ENCODE measurements around the gene ADAMTS7. TPM values are rescaled to one million over a fixed set of nuclear protein-coding genes. Genes with fewer than 3 reads are reported as not detected.

ADAMTS7 gene
- total RNA-seq, 1 donor from 2014 or later = 51.9 TPM

GRCh38 chr15:78822514-78822913, 11.2 kb upstream of the ADAMTS7 start:
- Mint-ChIP-seq H3K4me1 (ENCODE audit: unreplicated experiment) (peaks cover 4% of the 10 kb centered on the region), H3K27me3 (no peaks in the 10 kb centered on the region), H3K36me3 (no peaks in the 10 kb centered on the region), H3K27ac (no peak overlapping the region), H3K9me3 (no peaks in the 10 kb centered on the region), H3K4me3 (no peak overlapping the region)
- TF ChIP-seq CTCF (conservative IDR thresholded peaks at IDR 0.05) = no peak
- DNase-seq (ENCODE audit: extremely low spot score, unreplicated experiment) = no peak

DNA sequence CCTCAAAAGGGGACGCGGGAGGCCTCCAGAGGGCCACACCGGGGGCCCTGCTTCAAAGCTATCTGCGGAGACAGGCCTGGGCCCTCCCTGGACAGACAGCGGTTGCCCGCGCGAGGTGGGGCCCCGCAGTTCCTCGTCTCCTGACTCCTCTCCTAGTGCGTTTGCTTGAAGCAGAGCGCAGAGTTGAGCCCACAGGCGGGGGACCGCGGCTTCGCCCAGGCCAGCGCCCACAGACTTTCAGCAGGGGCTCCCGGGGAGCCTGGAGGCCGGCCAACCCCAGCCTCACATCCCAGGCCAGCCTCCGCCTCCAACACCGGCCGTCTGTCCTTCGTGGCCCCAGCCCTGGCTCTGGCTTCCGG, 540 bp upstream of the ADAMTS7 start:
- no peaks in the 10 kb centered on the region for H3K9me3 Mint-ChIP-seq
- peaks cover 15% of the 10 kb centered on the region for H3K27me3 Mint-ChIP-seq
- no peak for DNase-seq (ENCODE audit: extremely low spot score, unreplicated experiment)
- peak overlapping the region; percentile 87 for H3K4me3 Mint-ChIP-seq
- H3K27ac Mint-ChIP-seq = no peak overlapping the region
- TF ChIP-seq CTCF (conservative IDR thresholded peaks at IDR 0.05) = no peak
- peaks cover 6% of the 10 kb centered on the region for H3K36me3 Mint-ChIP-seq
- peaks cover 17% of the 10 kb centered on the region for H3K4me1 Mint-ChIP-seq (ENCODE audit: unreplicated experiment)

GRCh38 chr15:78810362-78811123, 721 bp downstream of the ADAMTS7 start:
- Mint-ChIP-seq H3K27ac (peak overlapping the region; percentile 53), H3K9me3 (no peaks in the 10 kb centered on the region)

GRCh38 chr15:78810003-78810361, 1.3 kb downstream of the ADAMTS7 start:
- Mint-ChIP-seq H3K4me1 (ENCODE audit: unreplicated experiment) (peaks cover 17% of the 10 kb centered on the region), H3K27me3 (peaks cover 15% of the 10 kb centered on the region), H3K36me3 (peaks cover 10% of the 10 kb centered on the region), H3K27ac (no peak overlapping the region), H3K4me3 (peak overlapping the region; percentile 89), H3K9me3 (no peaks in the 10 kb centered on the region)
- TF ChIP-seq CTCF (conservative IDR thresholded peaks at IDR 0.05) = no peak
- DNase-seq (ENCODE audit: extremely low spot score, unreplicated experiment) = no peak

More at GRCh38 chr15:78810362-78811123, 721 bp downstream of the ADAMTS7 start:
- Mint-ChIP-seq H3K4me1 (ENCODE audit: unreplicated experiment) (peaks cover 17% of the 10 kb centered on the region), H3K27me3 (peaks cover 15% of the 10 kb centered on the region), H3K36me3 (peaks cover 10% of the 10 kb centered on the region), H3K4me3 (peak overlapping the region; percentile 91)
- peak; percentile 22 for TF ChIP-seq CTCF (conservative IDR thresholded peaks at IDR 0.05)
- peak; percentile 72 for DNase-seq (ENCODE audit: extremely low spot score, unreplicated experiment)

- Mint-ChIP-seq H3K4me1 (ENCODE audit: unreplicated experiment) (peaks cover 17% of the 10 kb centered on the region), H3K36me3 (peaks cover 10% of the 10 kb centered on the region), H3K27me3 (peaks cover 18% of the 10 kb centered on the region), H3K9me3 (no peaks in the 10 kb centered on the region), H3K4me3 (peak overlapping the region; percentile 74), H3K27ac (no peak overlapping the region)
- TF ChIP-seq CTCF (conservative IDR thresholded peaks at IDR 0.05) = peak; percentile 71
- DNase-seq (ENCODE audit: extremely low spot score, unreplicated experiment) = no peak
These were observed 2.7 kb downstream of the ADAMTS7 start for GRCh38 chr15:78808550-78808949.

Measured in type B pancreatic cell (in vitro differentiated cells).